GM21381 (cell line): ENCODE measurements around the gene TMEM116.
"Not testable (repeated sequence)": the region's sequence is repeated elsewhere in the genome, so short reads cannot be mapped to it uniquely, and the experiment has no call there.

Source experiments
- ATAC-seq: cut with Tn5 transposase; IDR thresholded peaks from one replicate; pipeline ENCODE4 v1.9.1; 2021; ENCODE audit warnings: mild to moderate bottlenecking, moderate library complexity; ENCODE audit not compliant: unreplicated experiment

TMEM116 gene

GRCh38 chr12:112012775-112013600, at the start of gene TMEM116, which contains the start of gene ERP29:
Gene TMEM116 (minus strand): TSS chr12:112013165. CDS start chr12:112005270, 7,895 bp downstream.
Gene ERP29 (plus strand): TSS chr12:112013426. CDS start chr12:112013466, 40 bp downstream.
- peak; percentile 70 for ATAC-seq

GRCh38 chr12:112061137-112061536, 48.2 kb upstream of the TMEM116 start:
- no peak for ATAC-seq

- ATAC-seq: no peak
These were observed 36.4 kb upstream of the TMEM116 start for GRCh38 chr12:112049351-112049750.

DNA sequence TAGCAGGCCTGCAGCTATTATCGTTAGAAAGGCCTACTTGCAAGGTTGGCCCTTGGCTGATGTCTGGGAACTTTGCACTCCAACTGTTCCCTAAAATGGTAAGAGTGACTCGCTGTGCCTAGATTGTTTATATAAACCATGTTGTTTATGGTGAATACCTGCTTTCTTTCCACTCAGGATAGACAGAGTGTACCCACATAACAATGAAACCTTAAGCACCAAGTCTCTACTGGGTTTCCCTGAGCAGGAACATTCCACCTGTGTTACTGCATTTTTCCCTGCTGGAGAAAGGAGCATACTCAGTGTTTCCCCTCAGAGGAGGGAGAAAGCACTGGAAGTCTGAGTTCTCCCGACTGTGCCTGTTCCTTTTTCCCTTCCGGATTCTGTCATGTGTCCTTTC, 33.0 kb upstream of the TMEM116 start:
- ATAC-seq: no peak

GRCh38 chr12:112036614-112037013, 23.6 kb upstream of the TMEM116 start:
- not testable (repeated sequence) for ATAC-seq

DNA sequence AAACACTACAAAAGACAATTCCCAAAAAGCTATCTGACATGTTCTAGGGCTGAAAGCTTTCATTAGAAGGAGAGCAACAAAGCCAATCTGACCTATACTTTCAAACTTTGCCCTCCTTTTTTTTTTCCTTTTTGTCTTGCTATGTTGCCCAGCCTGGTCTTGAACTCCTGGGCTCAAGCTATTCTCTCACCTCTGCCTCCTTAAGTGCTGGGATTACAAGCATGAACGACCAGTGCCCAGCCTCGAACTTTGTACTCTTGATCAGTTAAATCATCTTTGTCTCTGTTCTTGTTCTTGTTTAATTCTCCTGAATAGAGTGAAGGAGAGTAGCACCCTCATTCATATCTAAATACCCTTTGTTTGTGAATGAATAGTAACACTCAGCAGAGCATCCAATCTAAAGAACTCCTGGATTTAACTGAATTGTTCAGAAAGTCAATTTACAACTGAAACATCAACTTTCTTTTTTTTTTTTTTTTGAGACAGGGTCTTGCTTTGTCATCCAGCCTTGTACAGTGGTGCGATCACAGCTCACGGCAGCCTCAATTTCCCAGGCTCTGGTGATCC, 22.3 kb upstream of the TMEM116 start:
- ATAC-seq: no peak

DNA sequence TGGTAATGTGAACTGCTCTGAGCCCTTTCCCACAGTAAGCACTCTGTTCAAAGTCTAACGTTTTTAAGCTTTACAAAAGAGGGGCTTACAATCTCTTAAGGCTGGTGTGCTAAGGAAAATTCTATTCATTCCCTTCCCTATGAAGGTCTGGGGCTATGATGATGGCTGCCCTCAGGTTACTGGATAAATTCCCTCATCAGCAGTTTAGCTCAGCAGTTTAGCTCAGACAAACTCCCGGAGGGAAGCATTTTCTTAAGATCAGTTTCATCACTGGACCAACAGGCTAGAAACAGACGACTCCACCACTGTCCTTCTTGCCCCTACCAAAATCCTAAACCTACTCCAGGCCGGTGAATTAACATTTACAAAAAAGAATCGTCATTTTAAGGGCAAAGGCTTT, 19.3 kb upstream of the TMEM116 start:
- no peak for ATAC-seq

DNA sequence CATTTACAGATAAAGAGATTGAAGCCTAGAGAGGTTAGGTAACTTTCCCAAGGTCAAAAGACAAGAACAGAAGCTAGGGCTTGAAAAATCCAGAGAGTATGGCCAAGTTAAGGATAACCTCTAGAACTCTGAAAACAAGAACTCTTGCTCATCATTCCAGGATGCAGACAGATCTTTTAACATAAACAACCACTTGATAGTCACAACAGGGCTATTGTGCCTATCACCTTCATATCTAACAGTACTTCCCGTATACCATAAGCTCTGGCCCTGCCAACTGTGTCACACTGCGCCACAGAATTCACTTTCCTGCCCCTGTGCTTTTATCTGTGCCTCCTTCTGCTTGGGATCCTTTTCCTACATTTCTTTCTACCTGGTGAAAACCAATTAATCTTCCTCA, 18.5 kb upstream of the TMEM116 start:
- no peak for ATAC-seq

DNA sequence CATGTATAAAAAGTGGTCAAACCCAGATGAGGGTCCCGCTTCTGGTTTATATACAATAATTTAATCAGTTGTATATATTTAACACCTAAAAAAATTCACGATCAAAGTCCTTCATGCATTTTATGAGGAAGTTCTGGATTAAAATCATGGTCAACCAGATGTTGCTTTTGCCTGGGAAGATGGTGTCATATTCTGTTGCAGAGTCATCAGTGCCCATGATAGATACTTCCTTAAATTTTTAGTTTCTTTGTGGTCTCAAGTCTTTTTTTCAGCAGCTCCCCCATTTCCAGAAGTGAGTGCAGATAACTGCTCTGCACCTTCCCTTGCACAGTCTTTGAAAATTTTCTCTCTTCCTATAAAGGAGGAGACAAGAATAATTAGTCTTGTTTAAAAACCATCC, 16.3 kb upstream of the TMEM116 start:
- no peak for ATAC-seq

- ATAC-seq: no peak
These were observed 12.9 kb upstream of the TMEM116 start for GRCh38 chr12:112025808-112026375.

DNA sequence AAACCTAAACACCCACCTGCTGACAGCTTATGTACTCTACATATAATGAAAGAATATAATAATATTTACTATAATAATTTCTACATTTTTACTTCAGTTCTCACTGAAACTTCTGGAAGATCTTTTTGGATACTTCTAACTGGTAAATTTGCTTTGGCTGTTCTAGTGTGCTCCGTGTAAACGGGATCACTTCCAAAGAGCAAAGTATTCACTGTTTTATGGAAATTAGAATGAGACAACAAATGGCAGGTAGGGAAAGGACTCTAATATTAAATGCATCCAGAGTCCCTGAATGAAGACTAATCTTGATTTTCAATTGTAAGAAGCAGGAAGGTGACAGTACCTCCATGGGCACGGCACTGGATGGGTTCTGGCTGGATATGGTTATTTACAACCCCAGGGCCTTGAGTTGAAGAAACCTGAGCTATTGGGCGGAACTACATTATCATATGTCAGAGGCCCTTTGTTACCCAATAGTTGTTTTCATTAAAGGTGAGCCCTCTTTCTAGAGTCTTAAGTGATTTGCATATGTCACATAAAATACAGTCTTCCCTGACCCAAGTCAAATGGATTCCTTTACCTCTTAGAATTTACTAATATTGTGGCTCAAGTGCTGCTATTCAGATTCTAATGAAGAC, 10.9 kb upstream of the TMEM116 start:
- no peak for ATAC-seq

DNA sequence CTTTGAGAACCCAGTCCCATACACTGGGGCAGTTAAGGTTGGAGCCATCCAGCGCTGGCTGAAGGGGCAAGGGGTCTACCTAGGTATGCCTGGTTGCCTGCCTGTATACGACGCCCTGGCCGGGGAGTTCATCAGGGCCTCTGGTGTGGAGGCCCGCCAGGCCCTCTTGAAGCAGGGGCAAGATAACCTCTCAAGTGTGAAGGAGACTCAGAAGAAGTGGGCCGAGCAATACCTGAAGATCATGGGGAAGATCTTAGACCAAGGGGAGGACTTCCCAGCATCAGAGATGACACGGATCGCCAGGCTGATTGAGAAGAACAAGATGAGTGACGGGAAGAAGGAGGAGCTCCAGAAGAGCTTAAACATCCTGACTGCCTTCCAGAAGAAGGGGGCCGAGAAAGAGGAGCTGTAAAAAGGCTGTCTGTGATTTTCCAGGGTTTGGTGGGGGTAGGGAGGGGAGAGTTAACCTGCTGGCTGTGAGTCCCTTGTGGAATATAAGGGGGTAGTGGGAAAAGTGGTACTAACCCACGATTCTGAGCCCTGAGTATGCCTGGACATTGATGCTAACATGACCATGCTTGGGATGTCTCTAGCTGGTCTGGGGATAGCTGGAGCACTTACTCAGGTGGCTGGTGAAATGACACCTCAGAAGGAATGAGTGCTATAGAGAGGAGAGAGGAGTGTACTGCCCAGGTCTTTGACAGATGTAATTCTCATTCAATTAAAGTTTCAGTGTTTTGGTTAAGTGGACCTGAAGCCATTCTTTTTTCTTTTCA, 9.5 kb upstream of the TMEM116 start:
- no peak for ATAC-seq

GRCh38 chr12:112020947-112021457, 8.0 kb upstream of the TMEM116 start:
- no peak for ATAC-seq

DNA sequence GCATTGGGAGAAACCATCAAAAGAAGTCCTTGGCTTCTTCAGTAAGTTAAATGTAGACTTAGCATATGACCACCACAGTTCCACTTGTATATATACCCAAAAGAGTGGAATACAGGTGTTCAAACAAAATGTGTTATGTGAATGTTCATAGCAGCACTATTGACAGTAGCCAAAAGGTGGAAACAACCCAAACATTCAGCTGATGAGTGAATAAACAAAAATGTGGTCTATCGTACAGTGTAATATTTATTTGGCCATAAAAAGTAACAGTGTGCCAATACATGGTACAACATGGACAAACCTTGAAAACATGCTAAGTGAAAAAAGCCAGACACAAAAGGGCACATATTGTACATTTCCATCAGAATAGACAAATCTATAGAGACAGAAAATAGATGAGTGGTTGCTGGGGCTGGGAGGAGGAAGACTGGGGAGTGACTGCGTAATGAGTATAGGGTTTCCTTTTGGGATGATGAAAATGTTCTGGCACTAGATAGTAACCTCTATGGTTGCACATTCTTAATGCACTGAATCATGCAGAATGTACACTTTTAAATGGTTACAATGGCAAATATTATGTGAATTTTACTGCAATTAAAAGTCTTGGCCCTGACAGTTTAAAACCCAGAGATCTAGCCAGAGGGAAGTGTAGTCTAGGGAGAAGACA, 5.7 kb upstream of the TMEM116 start:
- ATAC-seq: no peak

GRCh38 chr12:112017041-112017440, 4.1 kb upstream of the TMEM116 start:
- no peak for ATAC-seq

DNA sequence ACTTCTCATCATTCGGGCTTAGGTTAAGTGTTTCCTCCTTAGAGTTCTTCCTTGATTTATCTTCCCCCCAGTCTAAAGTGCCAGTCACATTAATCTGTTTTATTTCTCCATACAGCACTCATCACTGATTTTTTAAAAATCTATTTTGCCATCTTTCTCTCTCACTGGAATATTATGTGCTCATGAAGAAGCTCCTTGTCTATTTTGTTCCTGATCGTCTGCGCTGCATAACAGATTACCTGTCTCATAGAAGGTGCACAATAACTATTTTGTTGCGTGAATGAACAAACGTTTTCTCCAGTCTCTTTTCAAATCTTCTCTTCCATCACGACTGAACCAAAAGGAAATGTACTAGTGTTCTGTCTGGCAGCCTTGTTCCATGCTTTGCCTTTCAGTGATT, 3.0 kb upstream of the TMEM116 start:
- ATAC-seq: no peak

DNA sequence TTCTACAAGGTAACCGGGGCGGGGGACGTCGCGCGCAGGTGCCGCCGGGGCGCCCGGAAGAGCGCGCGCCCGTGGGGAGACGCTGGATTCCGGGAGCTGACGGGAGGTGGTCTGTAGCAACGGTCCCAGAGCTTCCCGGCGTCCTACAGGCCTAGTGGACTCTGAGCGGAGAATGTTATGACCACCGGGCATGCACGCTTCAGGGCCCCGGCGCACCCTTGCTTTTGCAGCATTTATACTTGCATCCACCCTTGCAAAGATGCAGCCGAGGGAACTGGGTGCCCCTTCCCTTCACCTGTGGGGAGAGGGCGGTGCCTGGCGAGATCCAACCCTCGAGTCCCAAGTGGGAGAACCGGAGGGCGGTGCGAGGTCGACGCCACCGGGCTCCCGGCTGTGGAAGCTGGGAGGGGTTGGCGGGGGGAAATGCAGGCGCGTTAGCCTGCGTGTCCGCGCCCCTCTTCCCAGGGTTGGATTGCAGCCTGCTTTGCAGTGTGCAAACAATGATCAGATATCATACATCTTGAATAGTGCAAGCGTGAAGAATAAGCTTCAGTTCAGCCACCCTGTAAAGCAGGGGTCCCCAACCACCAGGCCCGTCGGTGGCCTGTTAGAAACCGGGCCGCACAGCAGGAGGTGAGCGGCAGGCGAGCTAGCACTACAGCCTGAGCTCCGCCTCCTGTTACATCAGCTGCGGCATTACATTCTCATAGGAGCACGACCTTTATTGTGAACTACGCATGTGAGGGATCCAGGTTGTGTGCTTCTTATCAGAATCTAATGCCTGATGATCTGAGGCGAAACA, 837 bp upstream of the TMEM116 start:
- ATAC-seq: peak; percentile 20

- ATAC-seq: no peak
These were observed 1.3 kb downstream of the TMEM116 start for GRCh38 chr12:112011685-112012084.
